HG02943 (cell line): ENCODE results near the gene TMEM240.
"Not testable (repeated sequence)": the region's sequence is repeated elsewhere in the genome, so short reads cannot be mapped to it uniquely, and the experiment has no call there.

Experiments used
- ATAC-seq: cut with Tn5 transposase; IDR thresholded peaks from one replicate; pipeline ENCODE4 v1.9.1; 2021; ENCODE audit warnings: mild to moderate bottlenecking, low read depth, moderate library complexity; ENCODE audit not compliant: unreplicated experiment

TMEM240 gene

DNA sequence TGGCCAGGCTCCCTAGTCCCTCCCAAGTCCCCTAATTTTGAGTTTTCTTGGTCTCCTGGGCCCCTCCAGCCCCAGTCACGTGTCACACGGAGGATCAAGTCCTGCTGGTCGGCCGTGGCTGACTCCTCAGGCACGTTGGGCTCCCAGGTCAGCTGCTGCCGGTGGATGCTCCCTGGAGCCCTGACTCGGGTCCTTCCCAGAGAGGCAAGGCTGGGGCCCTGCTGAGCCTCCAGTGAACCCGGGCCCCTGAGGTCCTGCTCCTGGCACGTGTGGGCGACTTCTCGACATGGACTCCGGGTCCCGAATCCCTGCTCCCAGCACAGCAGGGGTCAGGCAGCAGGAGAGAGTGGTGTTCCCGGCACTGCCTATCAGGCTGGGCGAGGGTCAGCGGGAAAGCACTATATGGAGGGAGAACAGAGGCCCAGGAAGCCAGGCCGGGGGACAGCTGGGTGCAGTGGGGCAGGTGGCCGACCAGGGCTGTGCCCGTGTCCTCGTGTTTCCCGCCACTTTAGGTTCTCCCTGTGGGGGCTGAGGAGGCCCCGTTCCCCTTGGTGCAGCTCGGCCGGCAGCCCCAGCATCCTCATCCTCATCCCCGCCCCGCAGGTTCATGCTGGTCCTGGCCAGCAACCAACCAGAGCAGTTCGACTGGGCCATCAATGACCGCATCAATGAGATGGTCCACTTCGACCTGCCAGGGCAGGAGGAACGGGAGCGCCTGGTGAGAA, 13.2 kb downstream of the TMEM240 start:
- no peak for ATAC-seq

DNA sequence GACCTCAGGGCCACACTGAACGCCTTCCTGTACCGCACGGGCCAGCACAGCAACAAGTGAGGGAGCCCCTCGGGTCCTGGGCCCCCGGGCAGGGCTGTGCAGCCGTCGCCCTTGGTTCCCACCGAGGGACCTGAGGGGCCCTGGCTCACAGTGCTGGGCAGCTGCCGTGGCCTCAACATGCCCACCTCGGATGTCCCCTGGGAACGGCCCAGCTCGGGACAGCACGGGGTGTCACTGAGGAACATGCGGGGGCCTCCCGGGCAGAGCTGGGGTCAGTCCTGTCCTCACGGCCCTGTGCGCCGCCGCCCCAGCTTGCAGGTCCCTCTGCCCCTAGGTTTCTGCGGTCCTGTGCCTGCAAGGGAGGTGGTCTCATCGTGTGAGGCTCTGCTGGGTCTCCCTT, 13.9 kb downstream of the TMEM240 start:
- not testable (repeated sequence) for ATAC-seq

DNA sequence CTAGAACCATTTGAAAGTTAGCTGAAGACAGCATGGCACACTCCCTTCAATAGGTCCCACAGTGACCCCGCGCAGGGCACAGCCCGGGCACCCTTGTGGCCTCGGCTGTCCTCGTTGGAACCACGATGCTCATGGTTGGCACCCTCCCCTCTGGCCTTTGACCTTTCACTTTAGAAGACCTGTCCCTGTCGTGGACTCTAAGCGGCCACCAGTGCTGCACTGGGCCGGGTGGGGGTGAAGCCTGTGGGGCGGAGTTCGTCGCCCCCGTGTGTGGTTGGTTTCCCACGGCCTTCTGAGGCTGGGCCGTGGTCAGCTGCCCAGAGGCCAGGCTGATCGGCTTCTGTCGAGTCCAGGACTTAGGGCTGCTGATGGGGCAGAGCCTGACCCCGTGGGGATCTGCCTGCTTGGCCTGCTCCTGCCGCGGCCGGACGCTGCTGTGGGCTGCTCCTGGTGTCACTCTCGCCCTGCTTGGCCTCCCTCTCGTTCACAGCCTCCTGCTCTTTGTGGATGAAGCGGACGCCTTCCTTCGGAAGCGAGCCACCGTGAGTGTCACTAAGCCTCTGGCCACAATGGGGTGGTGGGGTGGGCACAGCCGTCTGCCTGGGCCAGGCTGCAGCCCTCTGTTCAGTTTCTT, 15.6 kb downstream of the TMEM240 start:
- not testable (repeated sequence) for ATAC-seq

DNA sequence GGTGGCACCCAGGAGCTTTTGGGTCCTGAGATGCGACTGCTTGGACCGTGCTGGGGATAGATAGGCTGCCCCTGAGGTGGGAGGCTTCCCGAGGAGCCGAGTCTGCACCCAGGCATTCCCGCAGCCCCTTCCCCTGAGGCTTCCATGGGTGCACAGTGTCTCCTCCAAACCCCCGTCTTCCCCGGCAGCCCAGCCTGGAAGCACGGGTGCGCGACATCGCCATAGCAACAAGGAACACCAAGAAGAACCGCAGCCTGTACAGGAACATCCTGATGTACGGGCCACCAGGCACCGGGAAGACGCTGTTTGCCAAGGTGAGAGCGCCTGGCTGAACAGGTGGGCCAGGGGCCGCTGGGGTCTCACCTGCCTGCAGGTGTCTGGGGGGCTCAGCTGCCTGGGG, 16.8 kb downstream of the TMEM240 start:
- not testable (repeated sequence) for ATAC-seq

DNA sequence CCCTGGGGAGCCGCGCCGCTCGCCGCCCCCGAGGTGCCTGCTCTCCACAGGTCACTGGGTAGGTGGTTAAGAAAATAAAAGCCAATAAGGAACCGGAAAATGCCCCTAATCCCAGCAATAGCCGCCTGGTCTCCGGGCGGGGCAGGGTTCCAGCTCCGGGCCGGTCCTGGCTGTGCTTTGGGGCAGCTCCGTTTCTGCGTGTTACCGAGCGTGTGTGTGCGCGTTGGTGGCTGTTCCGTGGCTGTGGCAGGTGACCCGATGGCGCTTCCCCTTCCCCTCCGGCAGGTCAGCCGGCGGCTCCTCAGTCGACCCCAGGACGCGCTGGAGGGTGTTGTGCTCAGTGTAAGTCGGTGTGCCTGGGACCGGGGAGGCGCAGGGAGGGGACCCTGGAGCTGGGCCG, 17.2 kb downstream of the TMEM240 start:
- ATAC-seq = not testable (repeated sequence)

DNA sequence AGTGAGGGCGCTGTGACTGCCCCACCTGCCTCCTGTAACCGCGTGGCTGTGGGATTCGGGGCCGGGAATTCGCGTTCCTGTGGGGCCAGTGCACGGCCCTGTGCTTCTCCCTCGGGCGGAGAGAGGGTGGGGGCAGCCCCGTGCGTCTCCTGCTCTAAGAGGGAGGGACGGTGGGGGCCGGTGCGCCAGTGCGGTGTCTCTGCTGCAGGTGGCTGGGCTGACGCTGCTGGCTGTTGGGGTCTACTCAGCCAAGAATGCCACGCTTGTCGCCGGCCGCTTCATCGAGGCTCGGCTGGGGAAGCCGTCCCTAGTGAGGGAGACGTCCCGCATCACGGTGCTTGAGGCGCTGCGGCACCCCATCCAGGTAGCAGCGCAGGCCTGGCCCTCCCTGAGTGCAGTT, 17.9 kb downstream of the TMEM240 start:
- not testable (repeated sequence) for ATAC-seq

DNA sequence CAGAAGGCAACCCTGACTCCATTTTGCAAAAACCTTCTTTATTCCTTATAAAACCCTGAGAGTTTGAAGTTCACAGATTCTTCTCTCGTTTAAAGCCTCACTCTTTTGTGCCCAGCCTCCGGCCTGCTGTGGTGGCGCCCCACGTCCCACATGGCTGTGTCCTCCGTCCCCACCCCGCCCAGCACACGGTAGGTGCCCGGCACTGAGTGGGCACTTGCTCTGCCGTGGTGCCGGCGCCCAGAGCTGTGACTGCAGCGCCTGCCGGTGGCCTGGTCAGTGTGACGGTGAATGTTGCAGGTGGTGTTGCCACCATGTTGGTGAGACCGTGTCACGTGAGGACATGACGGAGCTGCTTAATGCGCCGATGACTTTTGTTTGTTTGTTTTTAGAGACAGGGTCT, 19.1 kb downstream of the TMEM240 start:
- ATAC-seq = no peak

DNA sequence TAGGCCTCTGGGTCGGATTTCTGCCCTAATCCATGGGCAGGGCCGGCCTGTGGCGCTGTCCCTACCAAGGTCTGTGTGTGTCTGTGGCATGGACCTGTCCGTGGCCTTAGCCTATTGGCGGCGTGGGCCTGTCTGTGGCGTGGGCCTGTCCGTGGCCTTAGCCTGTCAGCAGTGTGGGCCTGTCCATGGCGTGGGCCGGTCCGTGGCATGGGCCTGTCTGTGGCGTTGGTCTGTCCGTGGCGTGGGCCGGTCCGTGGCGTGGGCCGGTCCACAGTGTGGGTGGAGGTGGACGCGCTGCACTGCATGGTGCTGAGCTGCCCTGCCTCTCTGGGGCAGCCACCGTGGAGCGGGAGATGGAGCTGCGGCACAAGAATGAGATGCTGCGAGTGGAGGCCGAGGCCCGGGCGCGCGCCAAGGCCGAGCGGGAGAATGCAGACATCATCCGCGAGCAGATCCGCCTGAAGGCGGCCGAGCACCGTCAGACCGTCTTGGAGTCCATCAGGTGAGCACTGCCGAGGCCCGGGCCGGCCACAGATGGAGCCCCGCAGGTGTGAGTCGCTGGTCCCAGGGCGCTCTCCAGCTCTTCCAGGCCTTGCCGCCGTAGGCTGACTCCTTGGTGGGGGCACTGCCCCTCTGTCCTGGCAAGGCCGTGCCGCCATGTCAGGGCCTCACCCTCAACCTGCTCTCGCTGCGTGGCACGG, 20.5 kb downstream of the TMEM240 start:
- not testable (repeated sequence) for ATAC-seq

DNA sequence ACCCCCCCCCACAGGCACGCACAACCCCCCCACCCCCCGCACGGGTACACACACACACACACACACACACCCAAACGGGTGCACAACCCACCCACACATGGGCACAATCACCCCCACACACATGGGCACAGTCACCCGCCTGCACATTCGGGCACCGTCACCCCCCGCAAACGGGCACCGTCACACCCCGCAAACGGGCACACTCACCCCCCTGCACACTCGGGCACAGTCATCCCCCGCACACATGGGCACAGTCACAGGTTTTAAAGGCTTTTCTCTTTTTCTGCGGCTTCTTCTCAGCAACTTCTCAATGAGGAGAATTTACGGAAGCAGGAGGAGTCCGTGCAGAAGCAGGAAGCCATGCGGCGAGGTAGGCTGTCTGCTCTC, 21.8 kb downstream of the TMEM240 start:
- not testable (repeated sequence) for ATAC-seq

DNA sequence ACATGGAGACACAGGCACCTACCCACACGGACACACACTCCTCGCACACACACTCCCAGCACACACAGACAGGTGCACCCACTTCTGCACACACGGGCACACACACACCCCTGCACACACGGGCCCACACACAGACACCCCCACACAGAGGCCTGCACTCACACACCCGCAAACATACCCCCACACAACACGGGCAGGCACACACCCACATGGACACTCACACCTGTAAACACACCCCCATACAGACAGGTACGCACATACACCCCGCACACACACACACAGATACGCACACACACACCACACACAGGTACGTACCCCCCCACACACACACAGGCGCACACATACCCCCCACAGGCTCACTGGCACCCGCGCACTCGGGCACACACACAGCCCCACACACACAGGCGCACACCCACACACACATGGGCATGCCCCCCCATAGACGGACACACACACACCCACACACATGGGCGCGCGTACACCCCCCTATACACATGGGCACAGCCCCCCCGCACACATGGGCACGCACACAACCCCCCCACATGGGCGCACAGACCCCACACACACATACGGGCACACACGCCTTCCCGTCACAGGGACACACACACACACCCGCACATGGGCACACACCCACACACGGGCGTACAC, 22.3 kb downstream of the TMEM240 start:
- no peak for ATAC-seq

DNA sequence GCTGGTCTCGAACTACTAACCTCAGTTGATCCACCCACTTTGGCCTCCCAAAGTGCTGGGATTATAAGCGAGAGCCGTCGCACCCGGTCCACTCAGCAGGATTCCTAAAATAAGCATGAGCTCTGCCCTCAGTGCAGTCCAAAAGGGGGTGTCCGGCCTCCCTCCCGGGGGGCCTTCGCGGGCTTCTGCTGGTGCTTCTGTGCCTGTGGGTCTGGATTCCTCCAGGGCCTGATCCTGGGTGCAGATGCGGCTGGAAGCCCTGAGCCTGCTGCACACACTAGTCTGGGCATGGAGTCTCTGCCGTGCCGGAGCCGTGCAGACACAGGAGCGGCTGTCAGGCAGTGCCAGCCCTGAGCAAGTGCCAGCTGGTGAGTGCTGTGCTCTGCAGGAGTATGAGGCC, 23.5 kb downstream of the TMEM240 start:
- not testable (repeated sequence) for ATAC-seq

DNA sequence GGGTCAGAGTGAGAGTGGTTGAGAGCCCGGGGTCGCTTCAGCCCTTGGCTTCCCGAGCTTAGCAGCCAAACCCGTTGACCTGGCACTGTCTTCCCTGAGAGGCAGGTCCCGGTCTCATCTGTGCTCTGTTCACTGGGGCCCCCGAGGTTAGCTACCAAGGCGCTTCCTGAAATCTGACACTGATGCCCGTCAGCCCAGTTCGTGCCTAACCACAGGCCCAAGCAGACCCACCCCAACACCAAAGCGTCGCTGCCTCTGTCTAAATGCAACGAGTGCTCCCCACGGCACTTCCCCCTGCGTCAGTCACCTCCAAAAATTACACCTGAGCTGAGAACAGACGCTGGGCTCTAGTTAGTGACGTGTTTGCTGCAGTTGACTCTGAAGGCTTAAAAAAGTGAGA, 26.0 kb downstream of the TMEM240 start:
- ATAC-seq = not testable (repeated sequence)

DNA sequence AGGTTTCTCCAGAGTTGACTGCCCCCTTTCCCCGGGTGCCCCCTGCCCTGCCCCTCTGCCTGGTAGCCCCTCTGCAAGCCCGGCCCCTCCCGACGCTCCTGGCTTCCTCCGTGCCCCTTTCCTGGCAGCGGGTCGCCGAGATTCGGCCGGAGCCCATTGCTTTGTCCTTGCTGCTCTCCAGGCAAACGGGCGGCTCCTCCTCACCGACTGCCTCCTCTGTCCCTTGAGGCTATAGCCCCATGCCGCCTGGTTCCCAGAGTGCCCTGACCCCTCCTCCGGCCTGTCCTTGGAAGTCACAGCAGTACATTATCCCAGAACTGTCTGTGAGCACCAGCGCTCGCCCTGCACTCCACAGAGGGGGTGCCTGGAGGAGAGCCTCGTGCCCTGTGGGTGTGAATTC, 26.7 kb downstream of the TMEM240 start:
- ATAC-seq = not testable (repeated sequence)

DNA sequence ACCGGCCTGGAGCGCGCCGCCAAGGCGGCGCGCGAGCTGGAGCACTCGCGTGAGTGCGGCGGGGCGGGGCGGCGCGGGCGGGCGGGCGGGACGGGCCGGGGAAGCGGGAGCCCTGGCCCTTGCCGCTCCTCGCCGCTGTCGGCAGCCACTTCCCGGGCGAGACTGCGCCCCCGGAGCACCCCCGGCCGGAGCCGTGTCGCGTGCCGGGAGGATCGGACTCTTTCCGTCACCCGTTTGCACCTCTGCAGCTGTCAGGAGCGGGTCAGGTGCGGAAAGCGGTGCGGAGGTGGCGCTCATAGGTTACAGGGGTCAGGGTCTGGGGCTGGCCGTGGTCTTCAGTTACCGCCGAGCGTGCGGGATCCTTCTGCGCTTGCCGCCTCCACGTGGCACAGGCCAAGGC, 28.0 kb downstream of the TMEM240 start:
- not testable (repeated sequence) for ATAC-seq

DNA sequence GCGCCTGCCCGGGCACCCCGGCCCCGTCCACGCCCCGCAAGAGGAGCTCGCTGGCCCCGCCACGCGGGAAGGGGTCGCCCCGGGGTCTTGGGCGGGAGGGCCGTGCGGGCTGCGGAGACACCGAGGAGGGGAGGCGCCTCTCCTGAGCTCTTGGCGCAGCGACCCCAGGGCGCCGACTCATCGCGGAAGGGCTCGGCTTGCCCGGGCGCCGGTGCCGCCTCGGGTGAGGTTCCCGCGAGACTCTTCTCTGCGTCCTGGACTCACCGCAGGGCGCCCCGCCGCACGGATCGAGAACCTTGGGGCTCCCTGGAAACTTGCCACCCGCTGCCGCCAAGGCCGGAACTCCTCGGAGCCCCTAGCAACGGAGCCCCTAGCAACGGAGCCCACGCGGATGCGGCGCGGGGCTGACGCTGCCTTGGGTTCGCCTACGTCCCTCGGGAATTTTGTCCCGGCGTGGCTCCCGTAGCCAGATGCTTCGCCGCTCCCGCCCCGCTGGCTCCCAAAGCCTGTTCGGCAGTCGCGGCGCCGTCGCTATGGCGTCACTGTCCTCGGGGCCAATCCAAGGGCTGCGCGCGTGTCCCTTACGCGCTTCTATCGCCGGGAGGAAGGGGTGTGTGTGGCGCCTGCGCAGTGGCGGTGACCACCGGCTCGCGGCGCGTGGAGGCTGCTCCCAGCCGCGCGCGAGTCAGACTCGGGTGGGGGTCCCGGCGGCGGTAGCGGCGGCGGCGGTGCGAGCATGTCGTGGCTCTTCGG, 28.7 kb downstream of the TMEM240 start, which contains the start of gene ATAD3A:
Gene ATAD3A, plus strand, starts transcription at position 630 of the 753 bp plus-strand sequence. Its CDS starts 107 bp downstream, at position 737.
- peak; percentile 87 for ATAC-seq

DNA sequence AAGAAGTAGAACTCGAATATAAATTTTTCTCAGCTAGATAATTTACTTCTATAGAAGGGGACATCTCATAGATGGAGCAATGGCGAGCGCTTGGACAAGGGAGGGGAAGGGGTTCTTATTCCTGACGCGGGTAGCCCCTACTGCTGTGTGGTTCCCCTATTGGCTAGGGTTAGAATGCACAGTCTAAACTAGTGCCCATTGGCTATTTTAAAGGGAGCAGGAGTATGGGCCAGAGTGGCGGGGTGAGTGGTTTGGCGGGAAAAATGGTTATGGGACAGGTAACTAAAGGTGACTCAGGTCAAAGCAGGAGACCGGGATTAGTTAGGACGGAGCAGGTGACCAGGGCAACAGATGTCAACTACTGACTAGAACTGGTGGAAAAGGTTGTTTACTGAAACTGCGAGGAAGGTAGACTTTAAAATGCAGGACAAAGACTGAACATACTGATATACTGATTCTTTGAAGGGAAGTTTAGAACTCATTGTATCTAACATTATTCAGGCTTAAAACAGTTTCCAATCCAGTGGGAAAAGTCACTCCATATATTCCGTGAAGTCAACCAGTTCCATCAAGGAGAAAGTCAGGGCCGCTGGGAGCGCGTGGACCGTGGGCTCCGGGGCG, 29.4 kb downstream of the TMEM240 start:
- ATAC-seq = no peak

DNA sequence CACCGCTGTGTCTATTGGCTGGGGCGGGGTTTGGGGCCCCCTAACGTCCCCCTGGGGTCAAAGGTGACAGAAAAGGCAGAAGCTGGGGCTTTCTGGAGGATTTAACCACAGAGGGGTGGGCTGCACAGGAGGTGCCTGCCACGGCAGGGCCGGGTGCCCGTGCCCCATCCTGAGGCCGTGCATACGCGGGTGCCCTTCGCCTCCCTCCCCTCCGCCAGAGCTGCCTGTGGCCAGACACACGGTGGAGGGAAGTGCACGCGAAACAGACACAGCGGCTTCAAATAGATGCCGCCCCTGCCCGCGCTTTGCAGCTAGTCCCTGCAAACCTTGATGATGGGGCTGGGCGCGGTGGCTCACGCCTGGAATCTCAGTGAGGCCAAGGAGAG, 31.0 kb downstream of the TMEM240 start:
- ATAC-seq = not testable (repeated sequence)

DNA sequence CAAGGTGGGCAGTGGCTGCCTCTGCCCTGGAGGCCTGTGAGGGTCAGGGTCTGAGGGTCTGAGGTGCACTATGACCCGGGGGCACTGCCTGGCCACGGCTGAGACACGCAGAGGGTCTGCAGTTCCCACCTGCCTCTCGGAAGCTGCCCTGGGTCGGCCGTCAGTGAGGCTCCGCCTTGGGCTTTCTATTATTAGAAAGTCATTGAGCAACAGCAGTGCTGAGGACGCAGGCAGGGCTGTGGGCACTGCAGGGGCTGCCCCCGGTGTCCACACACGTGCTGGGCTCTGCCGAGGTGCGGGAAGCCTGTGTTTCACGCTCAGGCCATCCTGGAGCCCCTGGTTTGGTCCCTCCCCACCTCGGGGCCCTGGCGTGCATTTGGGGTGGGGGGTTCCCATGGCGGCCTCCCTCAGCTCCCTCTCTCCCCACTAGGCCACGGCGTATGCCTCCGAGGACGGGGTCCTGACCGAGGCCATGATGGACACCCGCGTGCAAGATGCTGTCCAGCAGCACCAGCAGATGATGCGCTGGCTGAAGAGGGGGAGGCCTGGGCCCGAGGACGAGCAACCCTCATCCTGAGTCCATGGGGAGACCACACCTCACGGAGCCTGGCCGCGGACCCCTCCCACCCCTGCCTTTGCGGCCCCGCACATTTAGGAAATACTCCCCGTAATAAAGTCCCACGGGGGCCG, 31.5 kb downstream of the TMEM240 start:
- ATAC-seq = not testable (repeated sequence)

DNA sequence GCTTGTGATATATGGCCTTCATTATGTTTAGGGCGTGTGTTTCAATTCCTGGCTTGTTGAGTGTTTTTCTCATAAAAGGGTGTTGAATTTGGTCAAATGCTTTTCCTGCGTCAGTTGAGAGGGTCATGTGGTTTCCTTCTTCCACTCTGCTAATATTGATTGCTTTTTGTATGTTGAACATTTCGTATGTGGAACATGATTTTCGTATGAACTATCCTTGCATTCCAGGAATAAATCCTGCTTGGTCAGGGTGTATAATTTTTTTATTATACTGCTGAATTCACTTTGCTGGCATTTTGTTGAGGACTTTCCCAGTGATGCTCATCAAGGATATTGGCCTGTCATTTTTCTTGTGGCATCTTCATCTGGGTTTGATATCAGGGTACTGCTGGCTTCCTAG, 33.1 kb downstream of the TMEM240 start:
- no peak for ATAC-seq
